ENCODE data around the gene OBSL1.
A peak's percentile ranks its signal among the peaks of the same experiment; 100 is the strongest.

The OBSL1 gene

DNA sequence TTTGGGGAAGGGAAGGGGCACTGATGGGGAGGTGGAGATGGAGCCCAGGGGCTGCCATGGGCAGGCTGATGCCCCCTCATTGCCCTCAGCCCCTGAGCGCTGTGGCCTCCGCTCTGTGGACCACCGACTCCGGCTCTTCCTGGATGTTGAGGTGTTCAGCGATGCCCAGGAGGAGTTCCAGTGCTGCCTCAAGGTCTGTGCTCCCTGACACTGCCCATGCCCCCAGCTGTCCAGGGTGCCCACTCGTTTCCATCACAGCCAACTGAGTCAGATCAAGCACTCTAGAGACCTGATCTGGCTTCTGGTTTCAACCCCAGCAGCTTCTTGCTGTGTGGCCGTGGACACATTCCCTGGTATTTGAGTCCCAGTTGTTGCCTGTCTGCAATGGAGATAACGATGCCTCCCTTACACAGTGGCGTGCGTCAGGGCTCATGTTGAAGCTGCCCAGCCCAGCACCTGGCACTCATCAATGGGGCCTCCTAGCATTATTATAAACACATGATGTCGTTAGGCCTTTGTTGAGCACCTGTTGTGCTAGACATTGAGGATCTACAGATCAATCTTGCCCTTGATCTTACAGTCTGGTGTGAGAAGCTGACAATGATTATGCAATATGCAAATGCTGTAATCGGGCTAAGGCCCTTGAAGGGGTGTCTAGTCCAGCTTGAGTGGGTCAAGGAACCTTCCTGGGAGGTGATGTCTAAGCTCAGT is 40.7 kb upstream of the OBSL1 start:
- no peak for FAIRE-seq
- no peak for TF ChIP-seq TAF1 (IDR thresholded peaks at IDR 0.05; ENCODE audit: borderline replicate concordance, low read depth, low read length)
- TF ChIP-seq POLR2AphosphoS5 (IDR thresholded peaks at IDR 0.05; ENCODE audit: low read depth, low read length) = no peak
- TF ChIP-seq POLR2A (IDR thresholded peaks at IDR 0.05; ENCODE audit: low read depth, low read length) = no peak
- no peak for DNase-seq (ENCODE audit: insufficient read length)

DNA sequence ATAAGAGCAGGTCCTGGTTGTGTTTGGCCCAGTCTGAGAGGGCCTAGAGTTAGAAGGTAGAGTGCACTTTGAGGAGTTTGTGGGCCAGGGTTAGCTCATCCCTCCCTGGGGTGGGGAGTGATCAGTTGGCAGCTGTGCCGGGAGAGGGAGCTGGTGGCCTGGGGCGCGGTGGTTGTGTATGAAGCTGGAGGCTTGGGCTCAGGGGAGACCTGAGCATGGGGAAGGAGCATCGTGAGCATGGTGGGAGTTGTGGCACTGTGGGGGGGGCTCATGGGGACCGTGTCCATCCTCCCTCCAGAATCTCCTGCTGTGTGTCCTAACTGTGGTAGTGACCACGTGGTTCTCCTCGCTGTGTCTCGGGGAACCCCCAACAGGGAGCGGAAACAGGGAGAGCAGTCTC is 40.0 kb upstream of the OBSL1 start:
- FAIRE-seq (no peak), DNase-seq (ENCODE audit: insufficient read length) (no peak)
- TF ChIP-seq POLR2A (IDR thresholded peaks at IDR 0.05; ENCODE audit: low read depth, low read length) (no peak), TAF1 (IDR thresholded peaks at IDR 0.05; ENCODE audit: borderline replicate concordance, low read depth, low read length) (no peak), POLR2AphosphoS5 (IDR thresholded peaks at IDR 0.05; ENCODE audit: low read depth, low read length) (no peak)

DNA sequence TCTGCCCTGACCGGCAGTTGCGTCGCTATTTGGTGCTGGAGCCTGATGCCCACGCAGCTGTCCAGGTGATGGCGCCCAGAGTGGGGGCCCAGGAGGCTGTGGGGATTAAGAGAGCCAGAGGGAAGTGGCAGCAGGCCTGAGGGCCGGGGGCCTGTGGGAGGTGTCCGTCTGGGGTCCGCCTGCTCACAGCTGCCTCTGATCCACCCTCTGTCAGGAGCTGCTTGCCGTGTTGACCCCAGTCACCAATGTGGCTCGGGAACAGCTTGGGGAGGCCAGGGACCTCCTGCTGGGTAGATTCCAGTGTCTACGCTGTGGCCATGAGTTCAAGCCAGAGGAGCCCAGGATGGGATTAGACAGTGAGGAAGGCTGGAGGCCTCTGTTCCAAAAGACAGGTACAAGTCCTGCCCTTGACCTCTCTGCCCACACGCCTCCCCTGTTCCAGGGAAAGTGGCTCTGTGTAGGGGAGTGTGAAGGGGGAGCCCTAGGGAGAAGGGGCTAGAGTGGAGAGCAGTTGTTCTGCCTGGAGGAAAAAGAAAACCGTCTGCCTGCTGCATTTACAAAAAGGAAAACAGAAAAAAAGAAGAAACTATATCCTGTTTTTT is 37.9 kb upstream of the OBSL1 start:
- FAIRE-seq (no peak), DNase-seq (ENCODE audit: insufficient read length) (no peak)
- no peak for TF ChIP-seq POLR2A (IDR thresholded peaks at IDR 0.05; ENCODE audit: low read depth, low read length)
- TF ChIP-seq POLR2AphosphoS5 (IDR thresholded peaks at IDR 0.05; ENCODE audit: low read depth, low read length) = no peak
- TF ChIP-seq TAF1 (IDR thresholded peaks at IDR 0.05; ENCODE audit: borderline replicate concordance, low read depth, low read length) = no peak

DNA sequence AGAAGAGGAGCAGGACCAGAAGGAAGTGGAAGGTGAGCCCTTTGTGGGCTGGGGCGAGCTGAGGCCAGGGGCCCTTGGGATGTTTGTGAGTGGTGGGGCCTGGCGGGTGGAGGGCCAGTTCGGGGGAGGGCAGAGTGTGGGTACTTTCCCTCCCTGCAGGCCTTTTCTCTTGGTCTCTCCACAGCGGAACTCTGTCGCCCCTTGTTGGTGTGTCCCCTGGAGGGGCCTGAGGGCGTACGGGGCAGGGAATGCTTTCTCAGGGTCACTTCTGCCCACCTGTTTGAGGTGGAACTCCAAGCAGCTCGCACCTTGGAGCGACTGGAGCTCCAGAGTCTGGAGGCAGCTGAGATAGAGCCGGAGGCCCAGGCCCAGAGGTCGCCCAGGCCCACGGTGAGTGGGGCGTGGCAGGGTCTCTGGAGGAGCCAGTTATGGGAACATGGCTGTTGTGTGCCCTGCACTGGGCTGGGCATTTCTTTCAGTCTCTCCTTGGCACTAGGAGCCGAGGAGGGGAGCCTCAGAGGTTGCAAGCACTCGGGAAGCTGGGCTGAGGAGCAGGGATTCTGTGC is 37.1 kb upstream of the OBSL1 start:
- DNase-seq (ENCODE audit: insufficient read length) (no peak), FAIRE-seq (no peak)
- no peak for TF ChIP-seq TAF1 (IDR thresholded peaks at IDR 0.05; ENCODE audit: borderline replicate concordance, low read depth, low read length)
- TF ChIP-seq POLR2AphosphoS5 (IDR thresholded peaks at IDR 0.05; ENCODE audit: low read depth, low read length) = no peak
- no peak for TF ChIP-seq POLR2A (IDR thresholded peaks at IDR 0.05; ENCODE audit: low read depth, low read length)

DNA sequence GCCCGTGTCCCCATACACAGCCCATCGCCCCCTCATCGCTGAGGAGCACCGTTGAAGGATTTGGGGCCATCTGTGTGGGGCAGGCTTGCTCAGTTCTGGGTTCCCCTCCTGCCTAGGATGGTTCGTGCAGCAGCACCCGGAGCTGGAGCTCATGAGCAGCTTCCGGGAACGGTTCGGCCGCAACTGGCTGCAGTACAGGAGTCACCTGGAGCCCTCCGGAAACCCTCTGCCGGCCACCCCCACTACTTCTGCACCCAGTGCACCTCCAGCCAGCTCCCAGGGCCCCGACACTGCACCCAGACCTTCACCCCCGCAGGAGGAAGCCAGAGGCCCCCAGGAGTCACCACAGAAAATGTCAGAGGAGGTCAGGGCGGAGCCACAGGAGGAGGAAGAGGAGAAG is 36.6 kb upstream of the OBSL1 start:
- FAIRE-seq (no peak), DNase-seq (ENCODE audit: insufficient read length) (no peak)
- TF ChIP-seq POLR2A (IDR thresholded peaks at IDR 0.05; ENCODE audit: low read depth, low read length) (no peak), TAF1 (IDR thresholded peaks at IDR 0.05; ENCODE audit: borderline replicate concordance, low read depth, low read length) (no peak), POLR2AphosphoS5 (IDR thresholded peaks at IDR 0.05; ENCODE audit: low read depth, low read length) (no peak)

DNA sequence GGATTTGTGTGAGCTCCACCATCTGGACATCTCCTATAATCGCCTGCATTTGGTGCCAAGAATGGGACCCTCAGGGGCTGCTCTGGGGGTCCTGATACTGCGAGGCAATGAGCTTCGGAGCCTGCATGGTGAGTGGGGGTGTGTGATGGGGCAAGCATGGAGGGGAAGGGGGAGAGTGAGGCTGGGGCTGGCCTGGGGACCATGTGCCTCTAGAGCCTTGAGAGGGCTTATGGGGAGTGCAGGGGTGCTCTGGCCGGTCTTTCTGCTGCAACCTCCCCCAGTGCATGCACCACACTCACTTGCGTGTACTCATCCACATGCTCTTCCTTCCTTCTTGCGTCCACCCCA is 34.2 kb upstream of the OBSL1 start:
- DNase-seq (ENCODE audit: insufficient read length) (no peak), FAIRE-seq (no peak)
- TF ChIP-seq POLR2A (IDR thresholded peaks at IDR 0.05; ENCODE audit: low read depth, low read length) = no peak
- no peak for TF ChIP-seq POLR2AphosphoS5 (IDR thresholded peaks at IDR 0.05; ENCODE audit: low read depth, low read length)
- TF ChIP-seq TAF1 (IDR thresholded peaks at IDR 0.05; ENCODE audit: borderline replicate concordance, low read depth, low read length) = no peak

DNA sequence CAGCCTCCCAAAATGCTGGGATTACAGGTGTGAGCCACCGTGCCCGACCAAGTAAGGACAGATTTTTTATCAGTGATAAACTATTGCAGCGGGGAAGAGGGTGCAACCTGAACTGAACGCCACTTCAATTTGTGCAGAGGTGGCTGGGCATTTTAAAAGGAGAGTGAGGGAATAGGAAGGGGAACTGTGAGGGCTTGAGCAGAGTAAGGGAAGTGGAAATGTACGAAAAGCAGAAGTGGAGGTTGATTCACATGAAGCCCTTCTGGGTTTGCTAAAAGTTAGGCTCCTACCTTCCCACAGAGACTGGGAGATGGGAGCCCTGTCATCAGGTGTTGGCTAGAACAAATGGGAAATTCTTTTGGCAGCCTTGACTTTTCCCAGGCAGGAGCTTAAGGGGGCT is 32.4 kb upstream of the OBSL1 start:
- FAIRE-seq = no peak
- no peak for DNase-seq (ENCODE audit: insufficient read length)
- TF ChIP-seq POLR2AphosphoS5 (IDR thresholded peaks at IDR 0.05; ENCODE audit: low read depth, low read length) (no peak), TAF1 (IDR thresholded peaks at IDR 0.05; ENCODE audit: borderline replicate concordance, low read depth, low read length) (no peak), POLR2A (IDR thresholded peaks at IDR 0.05; ENCODE audit: low read depth, low read length) (no peak)

DNA sequence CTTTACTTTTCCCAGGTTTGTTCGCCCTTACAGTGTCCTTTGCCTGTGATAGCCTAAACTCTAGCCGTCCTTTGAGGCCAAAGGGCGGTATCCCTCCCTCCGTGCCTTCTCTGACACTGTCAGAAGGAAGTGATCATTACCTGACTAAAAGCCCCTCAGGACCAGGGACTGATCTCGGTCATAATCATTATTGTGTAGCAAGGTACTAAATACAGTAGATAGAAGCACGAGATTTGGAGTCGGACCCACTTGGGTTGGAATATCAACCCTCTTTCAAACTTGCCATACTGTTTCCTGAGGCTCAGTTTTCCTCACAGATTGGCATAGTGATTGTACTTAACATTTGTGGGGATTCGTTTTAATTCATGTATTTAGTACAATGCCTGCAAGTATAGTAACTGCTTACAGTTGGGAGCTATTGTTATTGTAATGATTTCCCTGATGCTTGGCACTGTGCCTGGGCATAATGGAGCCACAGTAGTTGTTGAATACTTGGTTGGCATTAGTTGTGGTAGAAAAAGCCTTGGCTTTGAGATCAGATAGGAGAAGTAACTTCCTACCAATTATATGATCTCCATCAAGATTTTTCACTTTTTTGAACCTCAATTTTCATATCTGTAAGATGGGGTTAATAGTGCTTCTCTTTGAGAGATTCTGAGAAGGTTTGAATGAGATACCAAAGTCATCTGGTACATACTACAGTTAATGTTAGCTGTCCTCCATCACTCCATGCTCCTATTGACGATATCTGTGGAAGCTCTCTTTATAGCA is 27.2 kb upstream of the OBSL1 start:
- FAIRE-seq (no peak), DNase-seq (ENCODE audit: insufficient read length) (no peak)
- no peak for TF ChIP-seq POLR2A (IDR thresholded peaks at IDR 0.05; ENCODE audit: low read depth, low read length)
- no peak for TF ChIP-seq TAF1 (IDR thresholded peaks at IDR 0.05; ENCODE audit: borderline replicate concordance, low read depth, low read length)
- no peak for TF ChIP-seq POLR2AphosphoS5 (IDR thresholded peaks at IDR 0.05; ENCODE audit: low read depth, low read length)

DNA sequence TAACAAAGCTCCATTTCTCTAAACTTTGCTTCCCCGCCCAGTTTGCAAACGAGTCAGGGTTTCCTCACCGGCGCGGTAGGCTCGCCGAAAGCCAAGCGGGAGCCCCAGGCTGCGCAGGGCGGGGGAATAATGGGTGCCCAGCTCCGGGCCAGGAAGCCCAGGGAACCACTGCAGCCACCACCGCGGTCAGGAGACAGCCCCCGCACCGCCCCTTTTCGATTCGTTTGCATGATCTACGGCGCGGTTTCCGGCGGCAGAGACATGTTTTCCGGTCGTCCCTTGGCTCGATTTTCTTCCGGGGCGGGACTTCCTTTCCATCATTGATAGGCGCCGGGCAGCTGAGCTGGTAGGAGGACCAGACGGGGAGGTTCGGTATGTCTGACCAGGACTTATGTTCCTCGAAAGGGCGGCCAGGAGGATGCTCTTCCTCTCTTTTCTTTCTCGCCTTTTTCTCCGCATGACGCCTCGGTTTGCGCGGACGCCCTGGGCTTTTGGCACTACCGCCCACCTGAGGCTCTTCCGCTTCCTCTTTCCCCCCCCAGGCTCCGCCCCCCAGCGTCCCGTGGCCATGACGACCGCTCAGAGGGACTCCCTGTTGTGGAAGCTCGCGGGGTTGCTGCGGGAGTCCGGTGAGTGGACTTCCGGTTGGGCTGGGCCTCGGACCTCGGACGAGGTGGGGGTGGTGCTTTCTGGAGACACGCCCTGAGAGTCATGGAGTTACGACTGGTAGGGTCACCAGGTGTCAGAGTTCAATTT is 26.4 kb upstream of the OBSL1 start, which contains the start of gene STK11IP:
Gene STK11IP, plus strand, starts transcription at position 306 of the 756 bp plus-strand sequence. Its CDS starts 263 bp downstream, at position 569.
- peak; percentile 61; the same call in 1 of the 2 replicates for TF ChIP-seq POLR2AphosphoS5 (IDR thresholded peaks at IDR 0.05; ENCODE audit: low read depth, low read length)
- TF ChIP-seq TAF1 (IDR thresholded peaks at IDR 0.05; ENCODE audit: borderline replicate concordance, low read depth, low read length) = peak; percentile 38; the same call in 1 of the 2 replicates
- TF ChIP-seq POLR2A (IDR thresholded peaks at IDR 0.05; ENCODE audit: low read depth, low read length) = peak; percentile 88
- DNase-seq (ENCODE audit: insufficient read length) = peak; percentile 94
- FAIRE-seq = peak; percentile 97

DNA sequence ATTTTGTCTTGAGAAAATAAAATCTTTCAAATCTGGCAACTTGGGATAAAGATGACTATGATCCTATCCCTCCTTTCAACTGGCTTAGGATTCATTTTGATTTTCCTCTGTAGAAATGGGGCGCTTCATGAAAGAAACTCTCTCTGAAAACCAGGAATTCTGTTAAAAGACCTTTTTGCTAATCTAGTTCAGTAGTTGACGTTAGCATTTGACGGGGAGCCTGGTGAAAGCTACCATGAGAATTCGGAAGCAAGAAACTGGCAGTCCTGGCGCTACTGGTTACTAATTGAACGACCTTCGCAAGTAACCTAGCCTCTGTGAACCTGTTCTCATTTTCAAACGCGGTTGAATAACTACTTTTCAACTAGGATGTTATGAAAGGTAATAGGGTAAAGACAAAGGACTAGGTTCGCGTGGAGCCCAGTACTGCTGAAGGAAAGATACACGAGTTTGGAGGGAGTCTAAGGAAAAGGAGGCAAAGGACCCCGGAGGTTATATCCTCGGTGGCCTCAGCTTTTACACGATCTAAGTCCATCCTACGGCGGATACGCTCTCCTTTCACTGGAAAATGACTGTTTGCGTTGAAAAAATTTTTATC is 25.7 kb upstream of the OBSL1 start:
- TF ChIP-seq TAF1 (IDR thresholded peaks at IDR 0.05; ENCODE audit: borderline replicate concordance, low read depth, low read length) (no peak), POLR2AphosphoS5 (IDR thresholded peaks at IDR 0.05; ENCODE audit: low read depth, low read length) (no peak), POLR2A (IDR thresholded peaks at IDR 0.05; ENCODE audit: low read depth, low read length) (no peak)
- no peak for FAIRE-seq
- DNase-seq (ENCODE audit: insufficient read length) = no peak
